Mucosa of descending colon (tissue), 3 donors: ENCODE data around the gene MTAP. TPM values are rescaled to one million over a fixed set of nuclear protein-coding genes. Genes with fewer than 3 reads are reported as not detected.

Experiments used
- ATAC-seq: fragments of 200-7000 bp; cut with Tn5 transposase; one replicate; pipeline ENCODE4 v1.9.1; 2020; ENCODE audit warnings: mild to moderate bottlenecking, moderate library complexity
- DNase-seq, 3 donors: peaks; one replicate each; pipeline ENCODE4 v3.0.0-alpha.2; 2020
- H3K36me3 ChIP-seq: fragments of 200-600 bp; one replicate; pipeline ENCODE4 v1.8.0; 2021; ENCODE audit warnings: low read depth, mild to moderate bottlenecking
- H3K4me1 ChIP-seq: fragments of 200-600 bp; one replicate; pipeline ENCODE4 v1.8.0; 2021; ENCODE audit warnings: low read depth, mild to moderate bottlenecking
- H3K4me3 ChIP-seq: fragments of 200-600 bp; one replicate; pipeline ENCODE4 v1.8.0; 2021; ENCODE audit warnings: mild to moderate bottlenecking
- H3K9me3 ChIP-seq: fragments of 200-600 bp; one replicate; pipeline ENCODE4 v1.8.0; 2021; ENCODE audit warnings: mild to moderate bottlenecking
- CTCF ChIP-seq: fragments of 200-600 bp; IDR thresholded peaks from one replicate; pipeline ENCODE4 v1.8.0; 2022; ENCODE audit warnings: antibody characterized with exemption, mild to moderate bottlenecking
- intact Hi-C, 2 donors: fragments of 100-400 bp; cut with DNase I in 1 of 2; cut with micrococcal nuclease in 1 of 2; formaldehyde crosslinking; loops; one replicate each; pipeline versions ENCODE4 v1.11.0 to v1.11.1; 2022; cut with DNase I, micrococcal nuclease
- total RNA-seq, 3 donors: library from RNA; stranded (reverse); fragmentation: NEBNext Ultra II Directional in 2 of 3; extraction: Animal tissue kit (Norgen Biotek cat#: 25700) in 2 of 3; gene quantifications; one replicate each; pipeline versions ENCODE4 v1.2.1 to v1.2.4, GENCODE V29; 2021 to 2023
- donor health status: DM: no; HTN: no; CAD: no; lungs with moderate emphysema.
- donor health status: DM: no; HTN: no; CAD: no.
- donor health status: DM: no; HTN: yes; CAD: no.

The MTAP gene
- total RNA-seq, 3 donors from 2014 or later, result 28.6 to 42.7 (median 32.4) TPM

- Histone ChIP-seq H3K4me1 (peaks cover 16% of the 10 kb centered on the region), H3K9me3 (no peaks in the 10 kb centered on the region), H3K4me3 (no peak overlapping the region), H3K36me3 (no peaks in the 10 kb centered on the region)
- intact Hi-C loops, result no loop called here
- TF ChIP-seq CTCF, result no peak
- DNase-seq (no peak), ATAC-seq (no peak)
Observed at GRCh38 chr9:21969011-21969940, 166.8 kb downstream of the MTAP start.

- intact Hi-C loops, result no loop called here
- H3K4me1 ChIP-seq, result peaks cover 22% of the 10 kb centered on the region
- DNase-seq (no peak), ATAC-seq (no peak)
- no peak for TF ChIP-seq CTCF
- no peak overlapping the region for H3K4me3 ChIP-seq
- no peaks in the 10 kb centered on the region for H3K36me3 ChIP-seq
- H3K9me3 ChIP-seq, result no peaks in the 10 kb centered on the region
Observed at GRCh38 chr9:21969951-21970799, 167.7 kb downstream of the MTAP start.

GRCh38 chr9:21970800-21971640 is 168.6 kb downstream of the MTAP start:
- no peak for TF ChIP-seq CTCF
- peaks cover 18% of the 10 kb centered on the region for H3K4me1 ChIP-seq
- ATAC-seq (no peak), DNase-seq (no peak)
- H3K36me3 ChIP-seq, result no peaks in the 10 kb centered on the region
- no peak overlapping the region for H3K4me3 ChIP-seq
- intact Hi-C loops, result no loop called here
- no peaks in the 10 kb centered on the region for H3K9me3 ChIP-seq

GRCh38 chr9:21972361-21972760 is 169.9 kb downstream of the MTAP start:
- ATAC-seq (no peak), DNase-seq (no peak)
- H3K4me3 ChIP-seq, result no peak overlapping the region
- no peaks in the 10 kb centered on the region for H3K9me3 ChIP-seq
- H3K4me1 ChIP-seq, result peaks cover 18% of the 10 kb centered on the region
- TF ChIP-seq CTCF, result no peak
- no peaks in the 10 kb centered on the region for H3K36me3 ChIP-seq
- intact Hi-C loops, result no loop called here

- no peak for TF ChIP-seq CTCF
- Histone ChIP-seq H3K36me3 (no peaks in the 10 kb centered on the region), H3K9me3 (no peaks in the 10 kb centered on the region), H3K4me3 (no peak overlapping the region), H3K4me1 (peaks cover 13% of the 10 kb centered on the region)
- intact Hi-C loops, result no loop called here
- DNase-seq (no peak), ATAC-seq (no peak)
Observed at GRCh38 chr9:21974343-21974721, 171.9 kb downstream of the MTAP start.
